Kidney glomerular epithelial cell (primary cell): ENCODE results near the gene NCBP1.
"Not testable (repeated sequence)": the region's sequence is repeated elsewhere in the genome, so short reads cannot be mapped to it uniquely, and the experiment has no call there.

Experiments
- DNase-seq: peaks from one replicate; lab custom pipeline; 2025; lab: John Stamatoyannopoulos, UW

Gene NCBP1

DNA sequence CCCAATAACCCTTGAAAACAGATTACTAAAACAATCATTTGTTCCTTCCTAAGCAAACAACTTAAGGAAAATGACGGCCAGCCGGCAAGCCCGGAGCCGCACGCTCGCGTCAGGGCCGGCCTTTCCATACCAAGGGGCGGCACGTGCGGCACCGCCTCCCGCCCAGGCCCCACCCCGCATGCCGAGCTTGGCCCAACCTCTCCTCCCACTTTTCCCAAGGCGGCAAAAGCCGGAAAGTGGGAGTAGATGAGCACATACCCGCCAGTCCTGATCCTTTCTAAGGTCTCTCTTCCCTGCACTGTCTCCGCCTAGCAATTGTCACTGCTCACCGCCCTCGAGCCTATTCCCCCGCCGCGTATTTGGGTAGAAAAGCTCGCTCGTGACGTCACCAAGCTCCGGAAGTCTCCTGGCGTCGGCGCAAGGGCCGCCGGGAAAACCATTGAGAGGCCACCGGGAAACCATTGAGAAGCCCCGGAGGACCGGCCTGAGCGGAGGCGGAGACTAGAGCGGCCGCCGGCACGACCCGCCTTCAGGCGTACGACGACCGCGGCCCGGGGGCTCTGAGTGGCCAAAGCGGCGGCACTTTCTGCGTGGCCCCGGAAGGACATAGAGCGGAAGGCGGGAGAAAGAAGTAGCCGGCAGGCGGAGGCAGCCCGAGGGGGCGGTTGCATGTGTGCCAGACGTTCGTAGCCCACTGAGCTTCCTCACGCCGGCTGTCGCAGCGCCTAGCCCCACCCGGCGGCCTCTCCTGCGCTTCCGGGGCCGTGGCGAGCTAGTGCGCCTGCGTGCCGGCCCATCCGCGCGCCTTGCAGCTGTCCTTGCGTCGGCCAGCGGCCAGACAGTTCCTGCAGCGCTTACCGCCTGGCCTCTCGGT, at the start of gene NCBP1, which contains the start of gene TSTD2:
NCBP1 (plus strand) TSS at position 837 of the 874 bp plus-strand sequence. CDS start 61 bp downstream, outside the sequence.
TSTD2 (minus strand) TSS at position 384 of the 874 bp plus-strand sequence. CDS start 5,806 bp downstream, outside the sequence.
- DNase-seq = peak; percentile 100

DNA sequence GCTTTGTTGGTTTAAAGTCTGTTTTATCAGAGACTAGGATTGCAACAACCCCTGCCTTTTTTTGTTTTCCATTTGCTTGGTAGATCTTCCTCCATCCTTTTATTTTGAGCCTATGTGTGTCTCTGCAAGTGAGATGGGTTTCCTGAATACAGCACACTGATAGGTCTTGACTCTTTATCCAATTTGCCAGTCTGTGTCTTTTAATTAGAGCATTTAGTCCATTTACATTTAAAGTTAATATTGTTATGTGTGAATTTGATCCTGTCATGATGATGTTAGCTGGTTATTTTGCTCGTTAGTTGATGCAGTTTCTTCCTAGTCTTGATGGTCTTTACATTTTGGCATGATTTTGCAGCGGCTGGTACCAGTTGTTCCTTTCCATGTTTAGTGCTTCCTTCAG, 48.8 kb upstream of the NCBP1 start:
- DNase-seq = not testable (repeated sequence)

DNA sequence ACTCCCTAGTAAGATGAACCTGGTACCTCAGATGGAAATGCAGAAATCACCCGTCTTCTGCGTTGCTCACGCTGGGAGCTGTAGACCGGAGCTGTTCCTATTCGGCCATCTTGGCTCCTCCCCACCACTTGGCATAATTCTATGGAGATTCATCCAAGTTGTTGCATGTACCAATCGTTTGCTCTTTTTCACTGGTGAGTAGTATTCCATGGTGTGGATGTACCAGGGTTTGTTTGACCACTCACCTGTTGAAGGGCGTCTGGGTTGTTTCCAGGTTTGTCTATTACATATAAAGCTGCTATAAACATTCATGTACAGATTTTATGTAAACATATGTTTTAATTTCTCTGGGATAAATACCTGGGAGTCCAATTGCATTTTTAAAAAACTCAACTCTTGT, 46.7 kb upstream of the NCBP1 start:
- DNase-seq = not testable (repeated sequence)

GRCh38 chr9:97591535-97591934, 42.1 kb upstream of the NCBP1 start:
- no peak for DNase-seq

DNA sequence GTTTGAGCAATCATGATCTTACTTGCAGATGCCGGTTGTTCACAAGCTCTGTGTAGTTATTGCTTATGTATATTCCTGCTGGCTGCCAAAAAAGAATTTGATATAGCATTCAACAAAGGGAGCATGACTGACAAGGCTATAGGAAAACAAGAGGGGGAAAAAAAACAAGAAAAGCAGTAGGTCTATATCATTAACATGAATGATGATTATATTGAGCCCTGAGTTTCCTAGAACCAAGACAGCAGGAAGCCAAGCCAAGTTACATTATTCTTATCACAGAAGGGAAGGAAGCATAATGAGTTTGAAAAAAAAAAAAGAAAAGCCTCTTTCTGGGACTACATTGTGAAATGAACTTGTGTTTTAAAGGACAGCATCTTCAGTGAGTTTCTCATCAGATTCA, 41.5 kb upstream of the NCBP1 start:
- DNase-seq = no peak

- no peak for DNase-seq
Measured at GRCh38 chr9:97593960-97594359, 39.7 kb upstream of the NCBP1 start.

- DNase-seq = no peak
Measured at GRCh38 chr9:97594381-97594921, 39.2 kb upstream of the NCBP1 start.

DNA sequence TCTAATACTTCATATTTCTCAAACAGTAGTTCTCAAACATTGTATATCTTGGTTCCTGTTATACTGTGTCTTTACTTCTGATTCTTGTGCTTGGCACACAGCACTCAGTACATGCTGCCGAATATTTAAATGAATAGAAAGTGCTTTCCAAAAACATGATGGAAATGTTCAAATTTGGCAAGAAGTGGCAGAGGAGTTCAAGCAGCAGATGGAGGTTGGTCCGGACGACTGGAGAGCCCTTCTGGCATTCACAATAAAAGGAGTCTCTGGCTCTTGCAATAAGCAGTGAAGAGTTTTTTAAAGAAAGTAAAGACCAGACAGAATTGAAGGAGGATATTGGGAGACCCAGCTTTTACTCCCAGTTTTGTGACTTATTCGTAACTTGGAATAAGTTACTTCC, 36.7 kb upstream of the NCBP1 start:
- DNase-seq = no peak

GRCh38 chr9:97598461-97599288, 34.9 kb upstream of the NCBP1 start:
- DNase-seq = peak; percentile 68

- no peak for DNase-seq
Measured at GRCh38 chr9:97599314-97599846, 34.2 kb upstream of the NCBP1 start.

- no peak for DNase-seq
Measured at GRCh38 chr9:97600531-97601227, 32.9 kb upstream of the NCBP1 start.

- DNase-seq = no peak
Measured at GRCh38 chr9:97601228-97601898, 32.3 kb upstream of the NCBP1 start.

GRCh38 chr9:97602430-97602829, 31.2 kb upstream of the NCBP1 start:
- DNase-seq = no peak

GRCh38 chr9:97604901-97605645, 28.5 kb upstream of the NCBP1 start:
- DNase-seq = no peak

DNA sequence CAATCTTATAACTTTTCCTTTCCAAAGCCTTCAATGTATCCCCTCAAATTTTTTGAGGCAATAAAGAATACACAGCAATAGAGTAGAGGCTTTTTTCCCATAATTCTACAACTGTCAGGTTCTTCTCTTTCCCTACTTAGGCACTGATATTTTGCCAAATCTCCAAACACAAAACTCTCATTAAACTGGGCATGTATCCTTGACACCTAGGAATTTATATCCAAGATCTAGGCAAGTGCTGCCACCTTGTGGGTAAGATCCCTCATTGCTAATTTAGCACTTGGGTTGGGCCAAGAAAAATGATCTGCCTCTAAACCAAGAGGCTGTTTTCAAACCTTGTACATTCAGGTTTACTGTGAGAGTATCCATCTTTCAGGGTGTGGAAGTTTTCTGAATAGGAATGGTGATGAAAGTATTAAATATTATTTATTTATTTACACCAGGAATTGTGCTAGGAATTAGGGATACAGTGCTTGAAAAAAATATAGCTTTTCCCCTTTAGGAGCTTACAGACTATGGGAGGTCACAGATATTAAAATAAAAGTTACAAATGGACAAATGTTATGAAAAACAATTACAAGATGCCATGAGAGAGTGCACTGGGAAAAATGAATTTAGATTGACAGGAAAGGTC, 18.1 kb upstream of the NCBP1 start:
- DNase-seq = peak; percentile 57

GRCh38 chr9:97617939-97618416, 15.6 kb upstream of the NCBP1 start:
- DNase-seq = no peak

GRCh38 chr9:97620063-97620462, 13.6 kb upstream of the NCBP1 start:
- not testable (repeated sequence) for DNase-seq

DNA sequence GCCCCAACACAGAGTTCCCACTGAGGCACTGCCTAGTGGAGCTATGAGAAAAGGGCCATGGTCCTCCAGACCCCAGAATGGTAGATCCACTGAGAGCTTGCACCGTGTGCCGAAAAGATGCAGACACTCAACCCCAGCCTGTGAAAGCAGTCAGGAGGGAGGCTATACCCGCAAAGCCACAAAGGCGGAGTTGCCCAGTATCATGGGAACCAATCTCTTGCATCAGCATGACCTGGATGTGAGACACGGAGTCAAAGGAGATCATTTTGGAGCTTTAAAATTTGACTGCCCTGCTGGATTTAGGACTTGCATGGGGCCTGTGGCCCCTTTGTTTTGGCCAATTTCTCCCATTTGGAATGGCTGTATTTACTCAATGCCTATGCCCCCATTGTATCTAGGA, 11.1 kb upstream of the NCBP1 start:
- DNase-seq = not testable (repeated sequence)

DNA sequence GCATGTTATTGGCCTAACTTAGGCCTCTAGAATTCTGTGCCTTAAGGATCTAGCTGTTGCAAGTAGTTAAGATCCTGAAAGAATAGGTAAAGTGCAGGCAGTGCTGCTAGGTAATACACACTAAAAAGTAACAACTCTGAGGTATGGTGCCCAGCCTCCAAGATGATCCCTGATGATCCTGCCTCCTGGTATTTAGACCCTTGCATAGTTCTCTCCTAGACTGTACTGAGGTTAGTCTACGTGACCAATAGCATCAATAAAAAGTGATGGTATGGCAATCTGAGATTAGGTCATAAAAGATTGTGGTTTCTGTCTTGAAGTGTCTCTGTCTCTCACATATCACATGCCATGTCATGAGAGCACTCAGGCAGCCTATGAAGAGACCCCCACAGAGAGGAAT, 9.7 kb upstream of the NCBP1 start:
- no peak for DNase-seq

- DNase-seq = no peak
Measured at GRCh38 chr9:97625620-97626019, 8.0 kb upstream of the NCBP1 start.
